Occipital lobe (tissue), 1 donor: ENCODE measurements around the gene PANX1. TPM values are rescaled to one million over a fixed set of nuclear protein-coding genes. Genes with fewer than 3 reads are reported as not detected.

Experiments used
- total RNA-seq: library from RNA; depleted of rRNA; stranded (reverse); fragments of >200 nt; gene quantifications from one replicate; pipeline ENCODE4 v1.2.3, GENCODE V29; 2014

Gene PANX1
- total RNA-seq, 1 donor from 2014 or later: 191 TPM

Other genes starting within 250 kb of the PANX1 start
- not detected for gene HEPHL1, start 107.5 kb upstream of the PANX1 start, total RNA-seq
- gene IZUMO1R, start 175.7 kb downstream of the PANX1 start, total RNA-seq: not detected